Kidney (tissue), 14 donors: ENCODE results near the gene TIPARP. TPM values are rescaled to one million over a fixed set of nuclear protein-coding genes. Genes with fewer than 3 reads are reported as not detected.
A peak's percentile ranks its signal among the peaks of the same experiment; 100 is the strongest.

Experiments
- DNase-seq, 5 donors: peaks; one replicate each; pipeline ENCODE4 v3.0.0-alpha.2; 2013 to 2020
- FAIRE-seq: peaks from 2 replicates; lab custom pipeline; 2012; peaks lifted over from hg19 to GRCh38; lab: Jason Lieb, UNC
- H3K27ac ChIP-seq, 2 donors: one replicate each; pipeline ENCODE4 v1.7.0; 2013; ENCODE audit warnings: low read depth in 2 of 2, low read length in 2 of 2, inconsistent platforms in 1 of 2
- H3K27me3 ChIP-seq: one replicate; pipeline ENCODE4 v1.7.1; 2013; ENCODE audit warnings: low read length, inconsistent platforms; ENCODE audit not compliant: control insufficient read depth, insufficient read depth
- H3K36me3 ChIP-seq, 3 donors: one replicate each; pipeline versions ENCODE4 v1.7.0 to v1.7.1; 2013; ENCODE audit warnings: low read length in 3 of 3, control low read depth in 1 of 3, inconsistent platforms in 1 of 3; ENCODE audit not compliant: insufficient read depth in 3 of 3, control insufficient read depth in 2 of 3
- H3K4me1 ChIP-seq, 3 donors: one replicate each; pipeline versions ENCODE4 v1.7.0 to v1.7.1; 2013; ENCODE audit warnings: low read length in 3 of 3, inconsistent platforms in 1 of 3, low read depth in 1 of 3; ENCODE audit not compliant: control insufficient read depth in 2 of 3, insufficient read depth in 2 of 3
- H3K4me3 ChIP-seq, 3 donors: one replicate each; pipeline versions ENCODE4 v1.7.0 to v1.8.1; 2013; ENCODE audit warnings: low read length in 3 of 3, control low read depth in 1 of 3, inconsistent platforms in 1 of 3
- H3K9ac ChIP-seq, 3 donors: one replicate each; pipeline versions ENCODE4 v1.7.0 to v1.7.1; 2013; ENCODE audit warnings: low read length in 3 of 3, control low read depth in 1 of 3, inconsistent platforms in 1 of 3
- H3K9me3 ChIP-seq, 3 donors: one replicate each; pipeline versions ENCODE4 v1.7.0 to v1.7.1; 2013; ENCODE audit warnings: low read length in 3 of 3, control low read depth in 1 of 3, inconsistent platforms in 1 of 3; ENCODE audit not compliant: control insufficient read depth in 2 of 3, insufficient read depth in 1 of 3
- intact Hi-C: fragments of 100-400 bp; cut with DNase I; formaldehyde crosslinking; loops from one replicate; pipeline ENCODE4 v1.11.1; 2022
- polyA plus RNA-seq: library from polyadenylated mRNA; stranded (reverse); fragments of 350-450 nt; fragmentation: Illumina TruSeq; extraction: RNeasy Lipid Tissue Mini Kit (QIAGEN cat#74804); gene quantifications from one replicate; pipeline ENCODE4 v1.2.3, GENCODE V29; 2014; ENCODE audit warnings: low read depth, low replicate concordance; ENCODE audit not compliant: insufficient read depth
- total RNA-seq: library from RNA; stranded (reverse); fragmentation: NEBNext Ultra II Directional; extraction: Animal tissue kit (Norgen Biotek cat#: 25700); gene quantifications from one replicate; pipeline ENCODE4 v1.2.1, GENCODE V29; 2021
- TF ChIP-seq, protein P1 (sequence below): IDR thresholded peaks from 3 replicates; pipeline ENCODE4 v1.5.1; 2012; ENCODE audit warnings: mild to moderate bottlenecking, moderate library complexity, borderline replicate concordance; ENCODE audit not compliant: insufficient read depth; ENCODE audit errors: extremely low read depth
- donor health status: control.
- donor health status: control.
- donor health status: control.
- donor health status: control.
- donor health status: control.
- donor health status: DM: yes; HTN: yes; CAD: no.
- donor health status: Normal renal cell carcinoma (clear cell type).

TIPARP gene
- total and polyA plus RNA-seq, 2 donors from 2014 or later = 9.5 to 21.8 TPM

DNA sequence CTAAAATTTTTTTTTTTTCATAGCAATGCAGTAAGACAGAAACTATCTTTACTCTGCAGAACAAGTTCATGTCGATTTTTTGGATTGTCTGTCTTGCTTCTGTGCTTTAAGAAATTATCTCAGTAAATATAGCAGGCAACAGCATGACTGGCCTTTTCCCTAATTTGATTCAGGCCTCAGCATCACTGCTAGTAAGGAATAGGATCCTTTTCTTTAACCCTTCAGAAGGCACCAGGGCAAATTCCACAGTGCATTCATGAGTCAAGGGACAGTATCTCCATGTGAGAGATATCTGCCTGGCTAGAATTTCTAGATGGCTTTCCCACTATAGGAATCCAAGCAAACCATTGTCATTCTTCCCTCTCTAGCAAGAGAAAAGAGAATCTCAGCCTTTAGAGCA, 71.4 kb downstream of the TIPARP start:
- TF ChIP-seq, protein P1, sequence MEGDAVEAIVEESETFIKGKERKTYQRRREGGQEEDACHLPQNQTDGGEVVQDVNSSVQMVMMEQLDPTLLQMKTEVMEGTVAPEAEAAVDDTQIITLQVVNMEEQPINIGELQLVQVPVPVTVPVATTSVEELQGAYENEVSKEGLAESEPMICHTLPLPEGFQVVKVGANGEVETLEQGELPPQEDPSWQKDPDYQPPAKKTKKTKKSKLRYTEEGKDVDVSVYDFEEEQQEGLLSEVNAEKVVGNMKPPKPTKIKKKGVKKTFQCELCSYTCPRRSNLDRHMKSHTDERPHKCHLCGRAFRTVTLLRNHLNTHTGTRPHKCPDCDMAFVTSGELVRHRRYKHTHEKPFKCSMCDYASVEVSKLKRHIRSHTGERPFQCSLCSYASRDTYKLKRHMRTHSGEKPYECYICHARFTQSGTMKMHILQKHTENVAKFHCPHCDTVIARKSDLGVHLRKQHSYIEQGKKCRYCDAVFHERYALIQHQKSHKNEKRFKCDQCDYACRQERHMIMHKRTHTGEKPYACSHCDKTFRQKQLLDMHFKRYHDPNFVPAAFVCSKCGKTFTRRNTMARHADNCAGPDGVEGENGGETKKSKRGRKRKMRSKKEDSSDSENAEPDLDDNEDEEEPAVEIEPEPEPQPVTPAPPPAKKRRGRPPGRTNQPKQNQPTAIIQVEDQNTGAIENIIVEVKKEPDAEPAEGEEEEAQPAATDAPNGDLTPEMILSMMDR = no peak
- Histone ChIP-seq H3K36me3 (no peaks in the 10 kb centered on the region), H3K4me1 (peaks cover 0 to 3% (median 2%) of the 10 kb centered on the region in 3 donors), H3K9ac (no peak overlapping the region), H3K27me3 (no peaks in the 10 kb centered on the region), H3K4me3 (no peak overlapping the region), H3K27ac (no peak overlapping the region), H3K9me3 (no peaks in the 10 kb centered on the region)
- intact Hi-C loops = no loop called here
- DNase-seq (no peak), FAIRE-seq (no peak)

DNA sequence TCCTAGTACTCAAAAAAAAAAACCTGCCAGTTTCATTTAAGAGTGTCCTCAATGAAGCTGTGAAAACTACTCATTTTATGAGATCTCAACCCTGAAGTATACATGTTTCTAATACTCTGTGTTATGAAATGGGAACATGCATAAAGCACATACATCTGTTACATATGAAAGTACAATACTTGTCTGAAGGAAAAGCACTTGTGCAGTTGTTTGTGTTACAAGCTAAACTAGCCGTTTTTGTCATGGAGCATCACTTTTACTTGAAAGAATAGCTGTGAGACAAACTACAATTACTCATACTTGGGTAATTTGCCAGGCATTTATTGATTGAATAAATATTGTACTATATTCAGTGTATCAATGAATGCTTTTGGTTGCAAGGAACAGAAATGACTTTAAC, 72.7 kb downstream of the TIPARP start:
- intact Hi-C loops = no loop called here
- no peak overlapping the region for H3K4me3 ChIP-seq
- no peaks in the 10 kb centered on the region for H3K27me3 ChIP-seq
- no peak for FAIRE-seq
- no peaks in the 10 kb centered on the region for H3K36me3 ChIP-seq
- no peak for DNase-seq
- no peak overlapping the region for H3K9ac ChIP-seq
- TF ChIP-seq, protein P1 = no peak
- no peak overlapping the region for H3K27ac ChIP-seq
- no peaks in the 10 kb centered on the region for H3K9me3 ChIP-seq
- peaks cover 0 to 3% (median 2%) of the 10 kb centered on the region in 3 donors for H3K4me1 ChIP-seq

DNA sequence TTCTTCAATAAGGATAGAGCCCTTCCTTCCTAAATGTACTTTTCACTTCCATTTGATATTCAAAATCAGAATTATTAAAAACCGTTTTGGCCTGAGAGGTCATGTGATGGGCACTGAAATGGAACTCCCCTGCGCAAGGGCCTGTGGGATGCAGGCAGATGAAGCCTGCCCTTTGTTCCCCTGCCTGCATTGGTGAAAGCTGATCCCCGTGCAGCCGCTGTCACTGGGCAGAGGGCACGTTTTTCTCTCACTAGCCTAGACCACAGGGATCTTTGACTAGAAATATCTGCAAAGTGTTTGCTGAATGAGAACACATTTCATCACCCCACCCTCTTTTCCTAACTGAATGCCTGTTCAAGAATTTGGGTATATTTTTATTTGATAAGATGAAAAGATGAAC, 74.9 kb downstream of the TIPARP start:
- H3K9ac ChIP-seq = no peak overlapping the region
- peak in 4 of 5 donors; percentile 71 to 79 (median 75) for DNase-seq

More for the DNA sequence above, 74.9 kb downstream of the TIPARP start:
- no peaks in the 10 kb centered on the region for H3K36me3 ChIP-seq
- H3K9me3 ChIP-seq = no peaks in the 10 kb centered on the region
- H3K4me1 ChIP-seq = peaks cover 0 to 3% (median 2%) of the 10 kb centered on the region in 3 donors
- H3K4me3 ChIP-seq = no peak overlapping the region
- TF ChIP-seq, protein P1 = no peak
- no peaks in the 10 kb centered on the region for H3K27me3 ChIP-seq
- no peak overlapping the region for H3K27ac ChIP-seq
- FAIRE-seq = no peak
- intact Hi-C loops = no loop called here
